ENCODE results near the gene GLIPR1L1. TPM values are rescaled to one million over a fixed set of nuclear protein-coding genes. Genes with fewer than 3 reads are reported as not detected.

GLIPR1L1 gene
- total and polyA plus RNA-seq, 2 donors (not counting 1 experiment from before 2014, with no cell fraction given), result not detected

- no peak overlapping the region for H2AFZ ChIP-seq (ENCODE audit: low read length)
- no peaks in the 10 kb centered on the region for H3K36me3 ChIP-seq (ENCODE audit: control insufficient read depth, insufficient read depth, low read length)
- H3K4me1 ChIP-seq (ENCODE audit: control insufficient read depth, extremely low read depth, insufficient read depth, low read length), result no peaks in the 10 kb centered on the region
- no peak overlapping the region for H3K4me3 ChIP-seq (replicated peaks in 1 of 4; ENCODE audit: control extremely low read depth in 1 of 4, insufficient read depth in 1 of 4, low read depth in 3 of 4, low read length in 4 of 4)
- H3K79me2 ChIP-seq (ENCODE audit: control insufficient read depth, insufficient read depth, low read length), result no peaks in the 10 kb centered on the region
- H3K27me3 ChIP-seq (ENCODE audit: control insufficient read depth, insufficient read depth, low read length), result no peaks in the 10 kb centered on the region
- TF ChIP-seq CTCF (conservative IDR thresholded peaks at IDR 0.05 in 1 of 2, IDR thresholded peaks at IDR 0.05 in 1 of 2; ENCODE audit: low read depth in 1 of 2, low read length in 2 of 2) (no peak), EZH2 (IDR thresholded peaks at IDR 0.05; ENCODE audit: low read length, missing control alignments) (no peak)
- no peak overlapping the region for H3K4me2 ChIP-seq (ENCODE audit: extremely low read depth, insufficient read depth, low read length)
- no peaks in the 10 kb centered on the region for H3K9me3 ChIP-seq (ENCODE audit: control insufficient read depth, insufficient read depth, low read depth, low read length)
- H3K9ac ChIP-seq (ENCODE audit: insufficient read depth, low read length), result no peak overlapping the region
- no peak overlapping the region for H3K27ac ChIP-seq (ENCODE audit: insufficient read depth, low read length)
- H4K20me1 ChIP-seq (ENCODE audit: control insufficient read depth, extremely low read depth, insufficient read depth, low read length), result no peaks in the 10 kb centered on the region
- no peak for DNase-seq (ENCODE audit: low read depth in 2 of 2)
Measured at GRCh38 chr12:75294797-75295196, 39.7 kb upstream of the GLIPR1L1 start.

GRCh38 chr12:75302225-75302624 lies 32.2 kb upstream of the GLIPR1L1 start:
- no peaks in the 10 kb centered on the region for H3K9me3 ChIP-seq (ENCODE audit: control insufficient read depth, insufficient read depth, low read depth, low read length)
- no peak overlapping the region for H3K9ac ChIP-seq (ENCODE audit: insufficient read depth, low read length)
- H3K4me2 ChIP-seq (ENCODE audit: extremely low read depth, insufficient read depth, low read length), result no peak overlapping the region
- H3K27me3 ChIP-seq (ENCODE audit: control insufficient read depth, insufficient read depth, low read length), result no peaks in the 10 kb centered on the region
- no peak overlapping the region for H2AFZ ChIP-seq (ENCODE audit: low read length)
- TF ChIP-seq EZH2 (IDR thresholded peaks at IDR 0.05; ENCODE audit: low read length, missing control alignments) (no peak), CTCF (conservative IDR thresholded peaks at IDR 0.05 in 1 of 2, IDR thresholded peaks at IDR 0.05 in 1 of 2; ENCODE audit: low read depth in 1 of 2, low read length in 2 of 2) (no peak)
- H3K4me3 ChIP-seq (replicated peaks in 1 of 4; ENCODE audit: control extremely low read depth in 1 of 4, insufficient read depth in 1 of 4, low read depth in 3 of 4, low read length in 4 of 4), result no peak overlapping the region
- no peaks in the 10 kb centered on the region for H3K4me1 ChIP-seq (ENCODE audit: control insufficient read depth, extremely low read depth, insufficient read depth, low read length)
- no peaks in the 10 kb centered on the region for H4K20me1 ChIP-seq (ENCODE audit: control insufficient read depth, extremely low read depth, insufficient read depth, low read length)
- no peaks in the 10 kb centered on the region for H3K36me3 ChIP-seq (ENCODE audit: control insufficient read depth, insufficient read depth, low read length)
- DNase-seq (ENCODE audit: low read depth in 2 of 2), result no peak
- no peak overlapping the region for H3K27ac ChIP-seq (ENCODE audit: insufficient read depth, low read length)
- no peaks in the 10 kb centered on the region for H3K79me2 ChIP-seq (ENCODE audit: control insufficient read depth, insufficient read depth, low read length)

GRCh38 chr12:75302781-75303180 lies 31.7 kb upstream of the GLIPR1L1 start:
- H3K9me3 ChIP-seq (ENCODE audit: control insufficient read depth, insufficient read depth, low read depth, low read length), result no peaks in the 10 kb centered on the region
- no peak overlapping the region for H2AFZ ChIP-seq (ENCODE audit: low read length)
- no peaks in the 10 kb centered on the region for H3K79me2 ChIP-seq (ENCODE audit: control insufficient read depth, insufficient read depth, low read length)
- H3K4me3 ChIP-seq (replicated peaks in 1 of 4; ENCODE audit: control extremely low read depth in 1 of 4, insufficient read depth in 1 of 4, low read depth in 3 of 4, low read length in 4 of 4), result no peak overlapping the region
- no peaks in the 10 kb centered on the region for H4K20me1 ChIP-seq (ENCODE audit: control insufficient read depth, extremely low read depth, insufficient read depth, low read length)
- no peak overlapping the region for H3K27ac ChIP-seq (ENCODE audit: insufficient read depth, low read length)
- no peak overlapping the region for H3K4me2 ChIP-seq (ENCODE audit: extremely low read depth, insufficient read depth, low read length)
- H3K36me3 ChIP-seq (ENCODE audit: control insufficient read depth, insufficient read depth, low read length), result no peaks in the 10 kb centered on the region
- TF ChIP-seq CTCF (conservative IDR thresholded peaks at IDR 0.05 in 1 of 2, IDR thresholded peaks at IDR 0.05 in 1 of 2; ENCODE audit: low read depth in 1 of 2, low read length in 2 of 2) (no peak), EZH2 (IDR thresholded peaks at IDR 0.05; ENCODE audit: low read length, missing control alignments) (no peak)
- H3K27me3 ChIP-seq (ENCODE audit: control insufficient read depth, insufficient read depth, low read length), result no peaks in the 10 kb centered on the region
- no peak overlapping the region for H3K9ac ChIP-seq (ENCODE audit: insufficient read depth, low read length)
- DNase-seq (ENCODE audit: low read depth in 2 of 2), result no peak
- no peaks in the 10 kb centered on the region for H3K4me1 ChIP-seq (ENCODE audit: control insufficient read depth, extremely low read depth, insufficient read depth, low read length)
